ENCODE measurements around the gene C16orf90.
"Not testable (repeated sequence)": the region's sequence is repeated elsewhere in the genome, so short reads cannot be mapped to it uniquely, and the experiment has no call there.

The C16orf90 gene

DNA sequence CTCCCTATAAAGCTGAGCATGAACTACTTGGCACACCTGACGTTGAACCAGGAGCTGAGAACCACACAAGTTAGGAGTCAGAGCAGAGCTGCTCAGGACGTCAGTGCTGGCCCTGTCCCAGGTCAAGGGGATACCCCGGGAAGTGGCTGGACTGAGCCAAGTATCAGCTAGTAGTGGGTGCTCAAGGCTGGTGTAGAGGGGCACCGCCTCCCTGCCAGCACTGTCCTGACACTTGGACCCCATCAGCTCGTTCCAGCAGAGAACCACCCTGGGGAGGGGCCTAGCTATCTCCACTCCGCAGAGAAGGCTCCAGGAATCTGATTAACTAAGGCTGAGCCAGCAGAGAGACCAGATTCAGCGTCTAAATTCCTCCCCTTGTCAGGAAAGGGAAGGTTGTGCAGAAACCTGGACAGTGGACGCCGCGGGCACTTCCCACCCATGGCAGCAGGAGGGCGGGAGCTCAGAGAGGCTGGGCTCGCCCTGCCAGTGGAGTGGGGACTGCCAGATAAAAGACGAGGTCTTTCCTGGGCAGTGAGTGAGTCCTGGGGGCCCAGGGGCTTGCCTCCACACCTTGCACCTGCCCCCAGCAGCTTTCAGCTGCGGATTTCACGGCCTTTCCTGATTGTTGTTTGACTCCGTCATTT lies 21.0 kb downstream of the C16orf90 start:
- Histone ChIP-seq H3K4me3 (ENCODE audit: low read depth, low read length) (no peak overlapping the region), H3K9me3 (ENCODE audit: severe bottlenecking) (no peaks in the 10 kb centered on the region), H3K36me3 (peaks cover 5% of the 10 kb centered on the region), H3K27me3 (ENCODE audit: insufficient read depth, low read depth, severe bottlenecking) (no peaks in the 10 kb centered on the region), H3K27ac (no peak overlapping the region)
- TF ChIP-seq, protein P1, sequence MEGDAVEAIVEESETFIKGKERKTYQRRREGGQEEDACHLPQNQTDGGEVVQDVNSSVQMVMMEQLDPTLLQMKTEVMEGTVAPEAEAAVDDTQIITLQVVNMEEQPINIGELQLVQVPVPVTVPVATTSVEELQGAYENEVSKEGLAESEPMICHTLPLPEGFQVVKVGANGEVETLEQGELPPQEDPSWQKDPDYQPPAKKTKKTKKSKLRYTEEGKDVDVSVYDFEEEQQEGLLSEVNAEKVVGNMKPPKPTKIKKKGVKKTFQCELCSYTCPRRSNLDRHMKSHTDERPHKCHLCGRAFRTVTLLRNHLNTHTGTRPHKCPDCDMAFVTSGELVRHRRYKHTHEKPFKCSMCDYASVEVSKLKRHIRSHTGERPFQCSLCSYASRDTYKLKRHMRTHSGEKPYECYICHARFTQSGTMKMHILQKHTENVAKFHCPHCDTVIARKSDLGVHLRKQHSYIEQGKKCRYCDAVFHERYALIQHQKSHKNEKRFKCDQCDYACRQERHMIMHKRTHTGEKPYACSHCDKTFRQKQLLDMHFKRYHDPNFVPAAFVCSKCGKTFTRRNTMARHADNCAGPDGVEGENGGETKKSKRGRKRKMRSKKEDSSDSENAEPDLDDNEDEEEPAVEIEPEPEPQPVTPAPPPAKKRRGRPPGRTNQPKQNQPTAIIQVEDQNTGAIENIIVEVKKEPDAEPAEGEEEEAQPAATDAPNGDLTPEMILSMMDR (IDR thresholded peaks at IDR 0.05; ENCODE audit: low read depth, low read length), result no peak
- DNase-seq, result no peak

DNA sequence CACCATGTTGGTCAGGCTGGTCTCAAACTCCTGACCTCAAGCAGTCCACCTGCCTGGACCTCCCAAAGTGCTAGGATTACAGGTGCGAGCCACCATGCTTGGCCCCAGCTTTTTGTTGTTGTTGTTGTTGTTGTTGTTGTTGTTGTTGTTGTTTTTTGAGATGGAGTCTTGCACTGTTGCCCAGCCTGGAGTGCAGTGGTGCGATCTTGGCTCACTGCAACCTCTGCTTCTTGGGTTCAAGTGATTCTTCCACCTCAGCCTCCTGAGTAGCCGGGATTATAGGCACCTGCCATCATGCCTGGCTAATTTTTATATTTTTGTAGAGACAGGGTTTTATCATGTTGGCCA lies 21.7 kb downstream of the C16orf90 start:
- H3K4me3 ChIP-seq (ENCODE audit: low read depth, low read length); H3K27ac ChIP-seq; DNase-seq; H3K27me3 ChIP-seq (ENCODE audit: insufficient read depth, low read depth, severe bottlenecking); H3K9me3 ChIP-seq (ENCODE audit: severe bottlenecking); H3K36me3 ChIP-seq: not testable (repeated sequence)

DNA sequence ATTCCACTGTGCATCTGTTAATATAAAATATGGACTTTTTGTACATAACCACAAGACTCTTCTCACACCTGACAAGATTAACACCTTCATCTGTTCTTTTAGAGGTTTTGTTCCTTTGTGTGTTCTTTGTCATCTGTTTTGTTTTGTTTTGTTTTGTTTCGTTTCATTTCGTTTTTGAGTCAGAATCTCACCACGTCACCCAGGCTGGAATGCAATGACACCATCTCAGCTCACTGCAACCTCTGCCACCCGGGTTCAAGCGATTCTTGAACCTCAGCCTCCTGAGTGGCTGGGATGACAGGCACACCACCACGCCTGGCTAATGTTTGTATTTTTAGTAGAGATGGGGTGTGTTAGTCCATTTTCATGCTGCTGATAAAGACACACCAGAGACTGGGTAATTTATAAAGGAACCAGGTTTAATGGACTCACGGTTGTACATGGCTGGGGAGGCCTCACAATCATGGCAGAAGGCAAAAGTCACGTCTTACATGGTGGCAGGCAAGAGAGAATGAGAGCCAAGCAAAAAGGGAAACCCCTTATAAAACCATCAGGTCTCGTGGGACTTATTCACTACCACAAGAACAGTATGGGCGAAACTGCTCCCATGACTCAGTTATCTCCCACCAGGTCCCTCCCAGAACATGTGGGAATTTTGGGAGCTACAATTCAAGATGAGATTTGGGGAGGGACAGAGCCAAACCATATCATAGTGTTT lies 22.3 kb downstream of the C16orf90 start:
- TF ChIP-seq, protein P1 (IDR thresholded peaks at IDR 0.05; ENCODE audit: low read depth, low read length), result no peak
- Histone ChIP-seq H3K27ac (no peak overlapping the region), H3K9me3 (ENCODE audit: severe bottlenecking) (no peaks in the 10 kb centered on the region), H3K36me3 (no peaks in the 10 kb centered on the region; the same call in none of the 2 replicates), H3K27me3 (ENCODE audit: insufficient read depth, low read depth, severe bottlenecking) (no peaks in the 10 kb centered on the region), H3K4me3 (ENCODE audit: low read depth, low read length) (no peak overlapping the region)
- DNase-seq, result no peak

DNA sequence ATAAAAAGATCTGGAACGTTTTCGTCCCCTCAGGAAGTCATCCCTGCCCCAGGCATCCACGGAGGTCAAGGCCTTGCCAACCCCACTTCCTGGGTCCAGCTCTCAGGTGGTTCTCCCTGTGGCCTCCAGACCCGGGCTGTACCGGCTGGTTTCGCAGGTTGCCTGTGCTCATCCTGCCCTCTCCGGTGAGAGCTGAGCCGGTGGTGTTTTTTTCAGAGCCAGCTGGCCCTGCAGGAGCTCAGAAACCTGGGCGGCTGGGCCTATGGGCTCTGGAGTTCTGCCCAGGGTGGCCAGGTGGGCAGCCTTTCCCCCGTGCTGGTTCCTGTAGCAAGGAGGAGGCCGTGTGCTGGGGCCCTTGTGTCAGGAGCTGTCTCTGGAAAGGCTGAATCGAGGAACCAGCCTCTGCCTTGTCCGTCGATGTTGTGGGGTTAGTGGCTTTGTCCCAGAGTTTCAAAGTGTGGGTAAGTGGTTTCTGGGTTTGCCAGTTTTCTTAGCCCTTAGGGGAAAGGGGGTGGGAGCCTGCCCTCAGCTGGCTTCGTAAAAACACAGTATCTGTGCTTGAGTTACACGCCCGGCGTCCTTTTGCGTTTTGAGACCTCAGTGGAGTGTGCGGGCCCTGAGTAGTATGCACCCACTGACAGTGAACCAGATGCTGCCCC lies 23.6 kb downstream of the C16orf90 start:
- Histone ChIP-seq H3K27me3 (ENCODE audit: insufficient read depth, low read depth, severe bottlenecking) (no peaks in the 10 kb centered on the region), H3K27ac (no peak overlapping the region), H3K4me3 (ENCODE audit: low read depth, low read length) (no peak overlapping the region), H3K36me3 (peaks cover 2% of the 10 kb centered on the region), H3K9me3 (ENCODE audit: severe bottlenecking) (no peaks in the 10 kb centered on the region)
- TF ChIP-seq, protein P1 (IDR thresholded peaks at IDR 0.05; ENCODE audit: low read depth, low read length), result no peak
- no peak for DNase-seq

DNA sequence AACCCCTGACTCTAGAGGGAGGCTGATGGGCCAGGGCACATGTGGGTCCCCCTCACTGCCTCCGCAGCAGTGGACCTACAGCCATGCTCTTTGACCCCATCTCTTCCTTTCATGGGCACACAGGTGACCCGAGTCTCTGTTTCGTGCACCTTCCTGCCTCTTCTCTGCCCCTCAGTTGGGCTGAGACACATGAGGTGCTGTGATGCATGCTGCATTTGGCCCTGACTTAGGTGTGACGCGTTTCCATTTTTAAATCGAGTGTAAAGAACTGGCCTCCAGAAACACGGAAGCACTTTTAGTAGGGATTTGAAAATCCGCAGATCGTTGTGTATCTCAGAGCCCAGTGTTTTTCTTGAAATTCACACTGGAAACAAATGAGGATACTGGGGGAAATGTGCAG lies 24.6 kb downstream of the C16orf90 start:
- Histone ChIP-seq H3K4me3 (ENCODE audit: low read depth, low read length) (no peak overlapping the region), H3K9me3 (ENCODE audit: severe bottlenecking) (no peaks in the 10 kb centered on the region), H3K27ac (no peak overlapping the region), H3K36me3 (peaks cover 6% of the 10 kb centered on the region), H3K27me3 (ENCODE audit: insufficient read depth, low read depth, severe bottlenecking) (no peaks in the 10 kb centered on the region)
- TF ChIP-seq, protein P1 (IDR thresholded peaks at IDR 0.05; ENCODE audit: low read depth, low read length), result no peak
- DNase-seq, result no peak

DNA sequence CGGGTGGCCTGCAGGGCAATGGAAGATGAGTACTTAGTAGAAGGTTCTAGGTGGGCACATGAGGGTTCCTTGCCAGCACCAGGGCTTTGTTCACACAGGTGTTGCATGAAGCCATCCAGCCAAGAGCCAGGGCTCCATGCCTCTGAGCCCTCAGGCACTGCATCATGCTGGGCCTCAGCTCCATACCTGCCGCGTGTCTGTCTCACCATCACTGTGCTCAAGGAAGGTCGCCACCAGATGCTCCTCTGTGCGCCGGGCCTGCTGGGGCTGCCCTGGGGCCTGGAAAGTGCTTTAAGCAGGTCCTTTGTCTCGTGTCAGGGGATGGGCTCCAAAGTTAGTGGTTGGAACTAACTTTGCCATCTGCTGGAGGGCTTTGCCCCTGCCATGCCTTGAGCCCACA lies 25.6 kb downstream of the C16orf90 start:
- H3K27me3 ChIP-seq (ENCODE audit: insufficient read depth, low read depth, severe bottlenecking), result no peaks in the 10 kb centered on the region
- no peak overlapping the region for H3K27ac ChIP-seq
- H3K9me3 ChIP-seq (ENCODE audit: severe bottlenecking), result no peaks in the 10 kb centered on the region
- TF ChIP-seq, protein P1 (IDR thresholded peaks at IDR 0.05; ENCODE audit: low read depth, low read length), result no peak
- no peak overlapping the region for H3K4me3 ChIP-seq (ENCODE audit: low read depth, low read length)
- DNase-seq, result no peak
- peaks cover 6% of the 10 kb centered on the region for H3K36me3 ChIP-seq
